ENCODE measurements around the gene FGL2.
"Not testable (repeated sequence)": the region's sequence is repeated elsewhere in the genome, so short reads cannot be mapped to it uniquely, and the experiment has no call there.

The FGL2 gene

DNA sequence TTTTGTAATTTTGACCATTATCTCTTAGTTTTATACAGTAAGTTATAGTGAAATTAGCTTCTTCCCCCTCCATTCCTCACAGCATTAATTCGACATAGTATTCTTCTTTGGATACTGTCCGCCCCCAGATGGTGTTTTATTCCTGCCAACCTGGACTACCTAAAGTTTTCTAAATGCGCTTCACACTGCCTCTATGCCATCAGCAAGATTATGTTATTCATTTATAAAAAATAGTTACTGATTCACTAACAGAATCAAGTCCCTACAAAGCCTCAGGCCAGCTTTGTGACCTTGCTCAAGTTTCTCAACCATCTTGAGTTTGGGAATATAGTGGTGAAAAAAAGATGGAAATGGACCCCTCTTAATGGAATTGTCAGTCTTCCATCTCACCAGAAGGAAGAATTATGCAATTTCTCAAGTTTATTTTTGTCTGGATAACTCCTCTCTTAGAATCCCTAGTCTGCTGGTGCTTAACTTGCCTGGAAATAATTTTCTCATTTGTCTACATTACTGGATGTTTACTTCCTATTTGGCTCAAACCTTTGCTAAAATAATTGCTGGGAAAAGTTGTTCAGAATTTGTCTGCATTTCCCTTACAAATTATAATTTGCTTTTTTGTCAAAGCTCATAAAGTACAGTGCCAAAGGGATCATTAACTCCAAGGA is 16.7 kb upstream of the FGL2 start:
- DNase-seq, result no peak

DNA sequence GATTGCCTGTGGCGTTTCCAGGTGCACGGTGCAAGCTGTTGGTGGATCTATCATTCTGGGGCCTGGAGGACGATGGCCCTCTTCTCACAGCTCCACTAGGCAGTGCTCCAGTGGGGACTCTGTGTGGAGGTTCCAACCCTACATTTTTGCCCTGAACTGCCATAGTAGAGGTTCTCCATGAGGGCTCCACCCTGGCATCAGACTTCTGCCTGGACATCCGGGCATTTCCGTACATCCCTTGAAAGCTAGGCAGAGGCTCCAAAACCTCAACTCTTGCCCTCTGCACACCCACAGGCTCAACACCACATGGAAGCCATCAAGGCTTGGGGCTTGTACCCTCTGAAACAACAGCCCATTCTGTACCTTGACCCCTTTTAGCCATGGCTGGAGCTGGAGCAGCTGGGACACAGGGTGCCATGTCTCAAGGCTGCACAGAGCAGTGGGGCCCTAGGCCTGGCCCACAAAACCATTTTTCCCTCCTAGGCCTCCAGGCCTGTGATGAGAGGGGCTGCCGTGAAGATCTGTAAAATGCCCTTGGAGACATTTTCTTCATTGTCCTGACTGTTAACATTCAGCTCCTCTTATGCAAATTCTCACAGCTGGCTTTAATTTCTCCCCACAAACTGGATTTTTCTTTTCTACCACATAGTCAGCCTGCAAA is 10.0 kb upstream of the FGL2 start:
- DNase-seq, result no peak

DNA sequence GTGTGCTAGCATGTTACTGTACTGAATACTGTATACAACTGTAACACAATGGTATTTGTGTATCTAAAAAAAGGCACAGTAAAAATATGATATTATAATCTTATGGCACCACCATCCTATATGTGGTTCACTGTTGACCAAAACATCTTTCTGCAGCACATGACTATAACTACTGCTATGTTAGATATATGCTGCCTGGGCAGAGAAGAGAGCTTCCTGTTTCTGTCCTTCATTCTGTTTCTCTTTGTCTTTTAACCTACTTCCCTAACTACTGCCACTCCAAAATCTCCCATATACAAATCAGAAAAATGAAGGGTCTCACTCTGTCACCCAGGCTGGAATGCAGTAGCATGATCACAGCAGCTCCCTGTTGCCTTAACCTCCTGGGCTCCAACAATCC is 8.8 kb upstream of the FGL2 start:
- peak; percentile 19 for DNase-seq

DNA sequence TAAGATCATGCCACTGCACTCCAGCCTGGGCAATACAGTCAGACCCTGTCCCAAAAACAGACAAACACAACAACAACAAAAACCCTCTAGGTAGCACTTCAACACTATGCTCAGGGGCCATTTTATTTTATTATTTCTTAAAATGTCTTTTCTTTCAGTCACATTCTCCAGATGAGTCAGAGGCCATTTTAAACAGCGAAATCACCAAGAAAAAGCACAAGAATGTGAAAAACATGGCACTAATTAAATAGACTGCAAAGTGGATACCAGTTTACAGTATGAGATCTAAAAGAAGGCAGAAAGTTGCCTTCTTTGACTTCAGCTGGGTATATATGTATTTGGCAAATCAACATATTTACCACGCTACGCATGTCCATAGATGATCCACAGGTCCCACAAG is 6.1 kb upstream of the FGL2 start:
- no peak for DNase-seq

DNA sequence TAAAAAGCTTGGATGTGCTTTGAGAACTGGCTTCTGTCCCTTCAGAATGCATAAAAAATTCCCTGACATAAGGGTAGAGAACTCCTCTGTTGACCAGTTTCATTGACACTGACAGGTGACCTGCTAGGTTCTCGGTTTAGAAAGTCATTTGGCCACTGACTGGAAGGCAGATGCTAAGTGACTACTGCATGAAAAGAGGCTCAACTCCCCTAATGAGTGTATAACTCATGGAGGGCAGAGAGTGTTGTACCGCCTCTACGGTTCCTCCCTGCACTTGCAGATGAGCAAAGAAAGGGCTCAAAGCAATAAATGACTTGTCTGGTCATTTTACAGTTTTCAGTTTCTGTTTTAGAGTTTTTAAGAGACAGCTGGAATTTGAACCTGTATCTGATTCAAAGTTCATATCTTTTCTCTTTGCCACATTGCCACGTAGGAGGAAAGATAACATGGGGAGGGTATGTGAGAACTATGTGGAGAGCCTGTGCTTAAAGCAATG is 2.9 kb upstream of the FGL2 start:
- DNase-seq, result no peak

DNA sequence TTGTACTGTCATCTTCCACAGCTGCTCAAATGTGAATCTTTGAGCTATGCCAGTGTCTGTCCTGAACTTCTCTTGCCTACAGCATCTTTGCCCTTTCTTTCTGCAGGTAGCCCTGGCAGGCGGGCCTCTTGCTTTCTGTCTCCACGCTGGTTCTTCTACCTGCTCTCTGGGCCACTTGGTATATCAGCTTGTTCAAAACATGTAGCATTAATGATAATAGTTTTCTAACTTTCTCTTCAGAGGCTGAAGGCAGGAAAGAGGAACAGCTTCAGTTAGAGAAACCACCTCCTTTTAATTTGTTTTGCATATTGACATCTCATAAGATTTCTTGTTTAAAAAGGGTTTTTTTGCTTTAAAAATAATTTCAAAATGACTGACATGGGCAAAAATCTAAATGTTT is 923 bp upstream of the FGL2 start:
- peak; percentile 36 for DNase-seq

DNA sequence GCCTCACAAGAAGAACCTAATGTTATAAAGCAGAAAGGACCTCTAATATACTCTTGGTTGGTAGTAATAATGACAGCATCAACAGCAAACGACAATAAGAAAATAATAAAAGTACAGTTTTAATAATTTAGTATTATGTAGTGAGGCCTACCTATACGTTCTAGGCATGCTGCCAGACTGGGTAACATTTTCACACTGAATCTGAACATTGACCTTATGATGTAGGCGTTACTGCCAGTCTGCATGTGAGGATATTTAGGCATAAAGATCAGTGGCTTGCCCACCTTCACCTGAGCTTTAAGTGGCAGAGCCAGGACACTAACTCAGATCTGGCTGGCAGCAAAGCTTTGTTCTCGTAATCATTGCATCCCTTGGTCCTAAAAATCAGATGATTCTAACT is 2.5 kb downstream of the FGL2 start:
- DNase-seq, result no peak

DNA sequence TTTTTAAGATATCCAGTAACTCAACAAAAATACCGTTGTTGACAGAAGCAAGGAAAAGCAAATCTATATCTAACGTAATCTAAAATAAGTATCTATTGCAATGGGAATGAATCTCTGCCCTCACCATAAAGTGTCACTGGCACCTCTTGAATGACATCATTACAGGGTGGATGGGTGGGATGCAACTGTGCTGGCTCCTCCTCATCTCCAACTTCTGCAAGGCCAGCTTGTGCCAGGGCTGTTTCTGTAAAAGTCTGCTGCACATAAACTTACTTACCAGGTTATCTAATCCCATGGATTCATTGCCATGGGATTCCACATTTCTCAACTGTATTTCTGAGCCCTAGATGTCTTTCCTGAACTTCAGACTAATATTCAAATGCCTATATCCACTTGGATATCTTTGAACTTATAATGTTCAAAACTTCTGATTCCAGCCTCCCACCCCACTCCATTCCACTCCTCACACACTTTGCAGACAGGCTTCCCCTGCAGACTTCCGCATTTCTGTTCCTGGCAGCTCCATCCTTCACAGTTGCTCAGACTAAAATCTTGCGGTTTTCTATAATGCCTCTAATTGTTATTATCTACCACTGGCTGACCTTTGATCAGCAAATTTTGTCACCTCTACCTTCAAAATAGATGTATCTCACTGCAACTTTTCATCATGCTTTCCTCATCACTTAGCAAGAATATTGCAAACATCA is 10.7 kb downstream of the FGL2 start:
- DNase-seq, result peak; percentile 84

DNA sequence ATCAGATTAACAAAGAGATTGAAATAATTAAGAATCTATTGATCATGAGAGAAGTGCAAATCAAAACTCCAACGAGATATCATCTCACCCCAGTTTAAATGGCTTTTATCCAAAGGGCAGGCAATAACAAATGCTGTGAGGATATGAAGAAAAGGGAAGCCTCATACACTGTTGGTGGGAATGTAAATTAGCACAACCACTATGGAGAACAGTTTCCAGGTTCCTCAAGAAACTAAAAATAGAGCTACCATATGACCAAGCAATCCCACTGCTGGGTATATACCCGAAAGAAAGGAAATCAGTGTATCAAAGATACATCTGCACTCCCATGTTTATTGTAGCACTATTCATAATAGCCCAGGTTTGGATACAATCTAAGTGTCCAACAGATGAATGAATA is 13.8 kb downstream of the FGL2 start:
- DNase-seq, result no peak

DNA sequence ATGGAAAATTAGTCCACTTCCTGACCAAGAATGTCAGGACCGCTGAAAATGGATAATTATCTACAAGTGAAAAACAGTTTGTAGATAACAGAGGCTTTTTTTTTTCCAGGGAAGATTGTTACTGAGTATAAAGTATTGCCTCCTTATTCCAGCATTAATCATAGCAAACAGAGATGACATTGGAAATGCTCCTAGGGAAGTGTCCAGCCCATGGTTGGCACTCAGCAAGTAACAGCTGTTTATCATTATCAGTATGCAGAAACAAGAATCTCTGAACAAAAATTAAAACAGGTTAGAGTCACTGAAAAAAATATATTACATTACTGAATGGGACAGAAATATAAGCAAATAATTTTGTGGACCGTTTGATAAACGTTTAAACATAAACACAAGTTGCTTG is 14.6 kb downstream of the FGL2 start:
- no peak for DNase-seq

DNA sequence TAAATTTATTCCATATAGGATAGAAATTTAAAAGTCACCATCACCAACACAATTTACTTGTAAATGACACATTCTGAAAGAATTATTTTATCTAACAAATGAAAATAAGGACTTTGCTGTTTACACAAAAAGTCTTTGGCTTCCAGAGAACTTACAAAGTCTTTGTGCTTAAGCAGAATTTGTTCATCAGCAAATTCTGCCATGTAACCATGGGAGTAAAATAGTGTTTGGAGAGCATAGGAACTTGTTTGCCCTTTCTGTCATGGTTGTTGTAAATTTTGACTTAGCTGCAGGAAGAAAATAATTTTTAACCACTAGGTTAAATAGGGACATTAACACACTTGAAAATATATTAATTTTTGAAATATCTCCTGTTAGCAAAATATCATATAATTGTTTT is 15.2 kb downstream of the FGL2 start:
- no peak for DNase-seq

DNA sequence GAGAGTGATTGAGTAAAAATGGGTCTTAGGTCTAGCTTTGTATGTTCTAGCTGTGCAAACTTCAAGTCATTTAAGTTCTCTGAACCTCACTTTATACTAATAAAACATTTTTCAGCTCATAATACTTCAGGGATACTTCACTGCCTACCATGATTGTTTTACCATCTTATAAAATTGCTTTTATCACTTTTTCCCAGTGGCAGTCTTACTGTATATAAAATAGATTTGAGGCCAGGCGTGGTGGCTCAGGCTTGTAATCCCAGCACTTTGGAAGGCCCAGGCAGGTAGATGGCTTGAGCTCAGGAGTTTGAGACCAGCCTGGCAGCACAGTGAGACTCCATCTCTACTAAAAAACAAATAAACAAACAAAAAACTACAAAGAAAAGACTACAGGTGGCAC is 17.4 kb downstream of the FGL2 start:
- DNase-seq, result no peak

DNA sequence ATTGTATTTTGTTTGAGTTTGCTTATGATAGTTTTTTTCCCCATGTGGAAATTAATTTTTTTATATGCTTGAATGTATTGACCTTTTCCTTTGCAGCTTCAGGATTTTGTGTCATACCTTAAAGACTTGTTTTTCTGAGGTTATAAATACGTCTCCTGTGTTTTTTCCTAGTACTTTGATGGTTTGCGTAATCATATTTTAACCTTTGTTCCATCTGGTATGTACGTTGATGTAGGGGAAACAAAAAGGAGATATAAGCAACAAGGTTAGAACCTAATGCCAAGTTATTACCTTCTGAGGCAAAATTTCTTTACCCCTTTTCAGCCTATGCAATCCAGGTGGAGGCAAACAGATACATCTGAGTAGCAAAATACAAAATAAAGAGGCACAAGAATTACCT is 17.9 kb downstream of the FGL2 start:
- DNase-seq, result no peak

DNA sequence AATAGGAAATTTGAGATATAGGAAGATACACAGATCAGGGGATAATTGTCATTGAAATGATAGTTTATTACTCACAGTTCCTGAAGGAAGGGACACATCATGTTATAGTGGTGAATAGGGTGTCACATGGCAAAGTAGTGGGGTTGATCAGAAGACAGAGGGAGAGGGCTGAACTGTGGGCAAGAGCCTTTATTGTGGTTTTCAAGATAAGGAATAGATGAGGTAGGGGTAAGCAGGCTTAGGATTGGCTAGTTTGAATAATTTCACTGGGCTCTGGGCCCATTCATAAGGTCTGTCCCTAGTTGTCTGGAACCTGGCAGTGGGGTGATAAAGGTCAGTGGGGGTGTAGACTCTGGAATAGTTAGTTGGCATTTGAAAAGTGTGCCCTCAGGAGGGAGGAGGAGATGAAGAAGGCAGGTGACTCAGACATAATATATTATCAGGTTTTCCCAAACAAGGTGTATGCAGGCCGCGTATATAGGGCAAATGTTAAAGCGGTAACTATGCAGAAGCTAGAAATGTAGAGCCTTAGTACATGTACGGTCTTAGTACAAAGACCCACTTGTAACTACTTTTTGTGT is 18.5 kb downstream of the FGL2 start:
- peak; percentile 62 for DNase-seq

DNA sequence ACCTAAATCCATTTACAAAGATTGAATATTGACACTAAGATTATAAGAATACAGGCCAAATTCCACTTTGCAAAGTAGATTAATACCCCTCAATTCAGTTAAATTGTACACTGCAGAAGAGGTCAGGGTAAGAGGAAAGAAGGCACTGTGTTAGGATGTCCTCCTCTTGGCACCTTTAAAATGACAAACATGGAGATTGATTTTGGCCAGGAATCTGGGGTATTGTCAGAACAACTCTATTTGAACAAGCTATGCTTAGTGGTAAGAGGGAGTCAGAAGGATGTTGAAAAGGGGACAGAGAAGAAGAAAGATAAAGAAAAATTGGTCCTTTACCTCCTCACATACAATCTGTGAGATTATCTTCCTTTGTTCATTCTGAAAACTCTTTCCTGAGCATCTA is 21.6 kb downstream of the FGL2 start:
- not testable (repeated sequence) for DNase-seq

DNA sequence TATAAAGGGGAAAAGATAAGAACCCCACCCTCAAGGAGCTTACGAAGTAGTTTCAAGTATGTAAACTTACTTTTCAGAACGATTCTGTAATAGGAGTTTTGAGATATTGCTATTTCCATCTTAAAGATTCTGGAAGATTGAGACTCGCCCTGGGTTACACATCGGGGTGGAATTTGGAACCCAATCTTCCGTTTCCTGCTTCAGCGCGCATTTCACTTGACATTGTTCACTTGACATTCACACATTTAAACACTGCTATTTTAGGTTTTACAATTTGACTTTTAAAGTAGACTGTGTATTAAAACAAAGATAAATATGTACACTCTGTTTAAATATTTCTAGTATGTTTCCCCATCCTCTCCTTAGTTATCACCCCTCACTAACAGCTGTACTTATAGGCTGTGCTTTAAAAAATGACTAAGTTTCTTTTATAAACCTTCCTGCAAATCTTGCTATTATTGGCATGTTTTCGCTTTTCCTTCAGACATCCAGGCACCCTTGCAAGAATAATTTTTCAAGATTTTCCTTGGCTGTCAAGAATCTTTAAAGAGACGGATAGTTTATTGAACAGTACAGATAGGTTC is 22.2 kb downstream of the FGL2 start:
- DNase-seq, result not testable (repeated sequence)

DNA sequence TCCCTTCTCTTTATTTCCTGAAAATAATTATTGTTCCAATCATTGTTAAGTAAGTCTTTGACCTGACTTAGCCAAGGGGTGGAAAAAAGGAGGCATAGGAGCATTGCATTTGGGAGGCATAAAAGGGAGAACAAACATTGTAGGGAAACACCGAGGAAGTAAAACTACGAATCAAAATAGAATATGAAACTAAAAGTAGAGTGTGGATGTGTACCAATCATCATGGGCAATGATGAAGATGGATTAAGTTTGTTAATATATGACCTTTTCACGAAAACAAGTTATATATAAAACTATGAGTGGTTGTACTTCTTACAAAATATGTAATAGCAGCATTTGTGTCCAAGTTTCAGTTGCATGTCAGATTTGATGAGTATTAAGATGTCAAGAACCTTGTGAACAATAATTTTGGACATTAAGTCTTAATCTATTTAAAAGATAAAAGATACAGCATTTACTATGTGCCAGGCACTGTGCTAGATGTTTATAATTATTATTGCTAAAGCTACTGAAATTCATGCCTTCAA is 24.3 kb downstream of the FGL2 start:
- DNase-seq, result not testable (repeated sequence)

DNA sequence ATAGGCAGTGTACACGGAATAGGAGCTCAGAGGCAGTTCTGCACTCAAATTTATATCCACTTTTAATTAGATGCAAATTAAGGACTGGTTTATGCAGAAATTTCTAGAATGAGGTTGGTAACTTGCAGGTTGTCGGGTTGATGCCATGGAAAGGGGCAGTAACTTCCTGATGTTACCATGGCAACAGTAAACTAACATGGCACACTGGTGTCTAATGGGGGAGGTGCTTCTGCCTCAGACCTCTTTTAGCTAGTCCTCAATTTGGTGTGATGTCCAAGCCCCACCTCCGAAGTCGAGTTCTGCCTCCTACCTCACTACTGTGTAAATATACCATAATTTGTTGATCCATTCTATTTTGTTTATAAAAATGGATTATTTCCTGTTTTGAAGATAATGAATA is 25.2 kb downstream of the FGL2 start:
- DNase-seq, result not testable (repeated sequence)

DNA sequence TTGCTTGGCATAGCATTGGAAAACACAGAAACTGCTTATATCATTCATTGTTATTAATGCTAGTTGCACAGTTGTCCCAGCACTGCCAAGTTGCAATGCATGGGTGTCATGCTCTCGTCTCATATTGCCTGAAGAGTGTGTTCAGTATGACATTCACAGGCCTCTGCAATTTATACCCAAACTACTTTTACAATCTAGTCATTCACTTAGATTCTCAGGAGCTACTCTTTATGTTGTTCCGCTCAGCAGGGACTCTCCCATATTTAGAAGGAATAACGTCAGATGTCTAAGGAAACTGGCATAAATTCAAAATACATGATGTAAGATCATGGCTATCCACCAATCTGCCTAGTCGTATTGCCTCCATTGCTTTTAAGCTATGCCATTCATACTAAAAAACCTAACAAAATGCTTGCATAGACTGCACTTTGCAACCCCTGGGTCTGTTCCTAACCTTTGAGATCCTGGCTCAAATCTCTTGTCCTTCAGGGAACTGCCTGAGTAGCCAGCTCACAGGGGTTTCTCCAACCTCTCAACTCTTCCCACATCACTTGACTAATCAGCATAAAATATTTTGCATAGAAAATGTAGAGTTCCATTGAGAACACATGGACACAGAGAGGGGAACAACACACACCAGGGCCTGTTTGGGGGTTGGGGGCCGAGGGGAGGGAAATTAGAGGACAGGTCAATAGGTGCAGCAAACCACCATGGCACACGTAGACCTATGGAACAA is 27.0 kb downstream of the FGL2 start:
- DNase-seq, result not testable (repeated sequence)

DNA sequence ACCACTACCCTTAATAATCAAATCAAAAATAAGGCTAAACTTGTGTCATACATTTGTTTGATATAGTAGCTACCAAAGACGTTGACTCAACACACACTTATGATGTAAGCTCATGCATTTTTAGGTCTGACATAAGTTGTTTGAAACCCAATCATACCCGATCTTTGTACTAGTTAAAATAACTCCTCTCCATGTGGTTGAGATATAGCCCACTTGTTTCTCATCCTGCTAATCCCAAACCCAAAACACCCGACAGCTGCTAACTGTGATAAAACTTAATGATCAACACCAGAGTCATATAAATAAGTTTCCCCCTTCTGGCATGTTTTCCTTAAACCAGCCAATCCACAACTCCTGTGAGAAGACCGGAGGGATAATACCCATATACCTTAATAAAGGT is 28.5 kb downstream of the FGL2 start:
- peak; percentile 22 for DNase-seq

DNA sequence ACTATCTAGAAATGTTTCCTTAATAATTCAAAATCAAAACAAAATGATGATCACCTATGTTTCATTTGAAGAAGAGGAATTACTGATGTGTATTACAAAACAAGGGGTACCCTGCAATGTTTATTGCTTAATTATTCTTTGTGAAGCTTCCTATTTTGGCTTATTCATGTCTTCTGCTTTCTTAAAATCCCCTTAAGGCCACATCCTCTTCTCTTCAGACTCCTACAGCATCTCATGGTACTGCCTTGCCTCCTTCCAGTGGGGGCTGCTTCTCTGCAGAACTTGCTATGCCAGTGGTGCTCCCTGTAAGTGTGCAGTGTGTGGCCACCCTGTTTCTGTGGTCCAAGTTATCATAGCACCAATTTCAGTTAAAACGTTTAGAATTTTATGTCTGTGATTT is 42.2 kb downstream of the FGL2 start:
- DNase-seq, result peak; percentile 50

DNA sequence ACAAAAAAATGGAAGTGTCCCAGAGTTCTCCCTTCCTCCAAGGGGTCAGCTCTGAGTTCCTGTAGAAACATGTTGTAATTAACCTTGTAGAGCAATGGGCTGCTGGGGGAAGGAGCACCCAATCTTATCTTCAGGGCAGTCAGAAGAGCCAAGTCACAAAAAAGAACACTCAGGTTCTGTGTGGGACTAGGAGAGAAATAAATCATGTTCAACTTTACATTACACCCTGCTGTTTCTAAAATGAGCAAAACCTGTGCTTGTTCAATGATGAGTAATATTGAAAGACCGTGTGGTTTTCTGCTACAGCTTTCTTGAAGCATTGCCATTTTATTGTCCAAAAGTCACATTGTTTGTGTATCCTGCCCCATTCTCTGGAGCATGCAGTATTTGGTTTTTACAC is 42.6 kb downstream of the FGL2 start:
- not testable (repeated sequence) for DNase-seq

Data from hematopoietic multipotent progenitor cell treated with erythropoietin and hydrocortisone succinate and interleukin-3 and kit ligand, for 4 days (in vitro differentiated cells).